ENCODE data around the gene GPR141.
A peak's percentile ranks its signal among the peaks of the same experiment; 100 is the strongest.

GPR141 gene

GRCh38 chr7:37724732-37725131 is 41.2 kb downstream of the GPR141 start:
- H3K27me3 ChIP-seq (ENCODE audit: insufficient read depth, low read depth, severe bottlenecking): no peaks in the 10 kb centered on the region
- no peak overlapping the region for H3K4me3 ChIP-seq (ENCODE audit: low read depth, low read length)
- no peak for TF ChIP-seq CTCF (IDR thresholded peaks at IDR 0.05; ENCODE audit: low read depth, low read length)
- H3K9me3 ChIP-seq (ENCODE audit: severe bottlenecking): no peaks in the 10 kb centered on the region
- H3K27ac ChIP-seq: no peak overlapping the region
- no peak for DNase-seq
- no peaks in the 10 kb centered on the region for H3K36me3 ChIP-seq

- no peaks in the 10 kb centered on the region for H3K27me3 ChIP-seq (ENCODE audit: insufficient read depth, low read depth, severe bottlenecking)
- H3K9me3 ChIP-seq (ENCODE audit: severe bottlenecking): no peaks in the 10 kb centered on the region
- no peak overlapping the region for H3K27ac ChIP-seq
- no peak for DNase-seq
- H3K4me3 ChIP-seq (ENCODE audit: low read depth, low read length): no peak overlapping the region
- TF ChIP-seq CTCF (IDR thresholded peaks at IDR 0.05; ENCODE audit: low read depth, low read length): no peak
- H3K36me3 ChIP-seq: no peaks in the 10 kb centered on the region
Observed at GRCh38 chr7:37726016-37726415, 42.5 kb downstream of the GPR141 start.

GRCh38 chr7:37728747-37729146 is 45.2 kb downstream of the GPR141 start:
- TF ChIP-seq CTCF (IDR thresholded peaks at IDR 0.05; ENCODE audit: low read depth, low read length): no peak
- no peak overlapping the region for H3K4me3 ChIP-seq (ENCODE audit: low read depth, low read length)
- no peak overlapping the region for H3K27ac ChIP-seq
- no peaks in the 10 kb centered on the region for H3K27me3 ChIP-seq (ENCODE audit: insufficient read depth, low read depth, severe bottlenecking)
- no peaks in the 10 kb centered on the region for H3K36me3 ChIP-seq
- no peak for DNase-seq
- no peaks in the 10 kb centered on the region for H3K9me3 ChIP-seq (ENCODE audit: severe bottlenecking)

- H3K27ac ChIP-seq: no peak overlapping the region
- H3K4me3 ChIP-seq (ENCODE audit: low read depth, low read length): no peak overlapping the region
- TF ChIP-seq CTCF (IDR thresholded peaks at IDR 0.05; ENCODE audit: low read depth, low read length): no peak
- H3K27me3 ChIP-seq (ENCODE audit: insufficient read depth, low read depth, severe bottlenecking): no peaks in the 10 kb centered on the region
- H3K9me3 ChIP-seq (ENCODE audit: severe bottlenecking): no peaks in the 10 kb centered on the region
- H3K36me3 ChIP-seq: no peaks in the 10 kb centered on the region
- no peak for DNase-seq
Observed at GRCh38 chr7:37729181-37729580, 45.6 kb downstream of the GPR141 start.

- H3K36me3 ChIP-seq: no peaks in the 10 kb centered on the region
- H3K4me3 ChIP-seq (ENCODE audit: low read depth, low read length): no peak overlapping the region
- no peak for TF ChIP-seq CTCF (IDR thresholded peaks at IDR 0.05; ENCODE audit: low read depth, low read length)
- H3K9me3 ChIP-seq (ENCODE audit: severe bottlenecking): no peaks in the 10 kb centered on the region
- no peak overlapping the region for H3K27ac ChIP-seq
- no peak for DNase-seq
- H3K27me3 ChIP-seq (ENCODE audit: insufficient read depth, low read depth, severe bottlenecking): no peaks in the 10 kb centered on the region
Observed at GRCh38 chr7:37730501-37730900, 46.9 kb downstream of the GPR141 start.

- H3K4me3 ChIP-seq (ENCODE audit: low read depth, low read length): no peak overlapping the region
- H3K27ac ChIP-seq: no peak overlapping the region
- no peaks in the 10 kb centered on the region for H3K36me3 ChIP-seq
- peak; percentile 74 for TF ChIP-seq CTCF (IDR thresholded peaks at IDR 0.05; ENCODE audit: low read depth, low read length)
- no peaks in the 10 kb centered on the region for H3K9me3 ChIP-seq (ENCODE audit: severe bottlenecking)
- peak; percentile 64 for DNase-seq
- no peaks in the 10 kb centered on the region for H3K27me3 ChIP-seq (ENCODE audit: insufficient read depth, low read depth, severe bottlenecking)
Observed at GRCh38 chr7:37732253-37732652, 48.7 kb downstream of the GPR141 start.
